HG03521 (cell line): ENCODE measurements around the gene COX20.

Experiments used
- ATAC-seq: cut with Tn5 transposase; IDR thresholded peaks from one replicate; pipeline ENCODE4 v1.9.1; 2021; ENCODE audit warnings: mild to moderate bottlenecking, moderate library complexity; ENCODE audit not compliant: unreplicated experiment

COX20 gene

GRCh38 chr1:244869950-244870349 lies 34.5 kb downstream of the COX20 start:
- no peak for ATAC-seq

- ATAC-seq = no peak
Observed at GRCh38 chr1:244874974-244875579, 39.6 kb downstream of the COX20 start.

- ATAC-seq = no peak
Observed at GRCh38 chr1:244876228-244876910, 40.9 kb downstream of the COX20 start.

GRCh38 chr1:244878681-244879080 lies 43.2 kb downstream of the COX20 start:
- no peak for ATAC-seq

GRCh38 chr1:244881552-244882280 lies 46.3 kb downstream of the COX20 start:
- no peak for ATAC-seq

- ATAC-seq = no peak
Observed at GRCh38 chr1:244887281-244887680, 51.8 kb downstream of the COX20 start.

- no peak for ATAC-seq
Observed at GRCh38 chr1:244893836-244894235, 58.4 kb downstream of the COX20 start.
